Non-pigmented ciliary epithelial cell (primary cell): ENCODE measurements around the gene SCAANT1.

Source experiments
- DNase-seq: peaks from one replicate; pipeline ENCODE4 v3.0.0-alpha.2; 2010; ENCODE audit warnings: low read depth

The SCAANT1 gene

DNA sequence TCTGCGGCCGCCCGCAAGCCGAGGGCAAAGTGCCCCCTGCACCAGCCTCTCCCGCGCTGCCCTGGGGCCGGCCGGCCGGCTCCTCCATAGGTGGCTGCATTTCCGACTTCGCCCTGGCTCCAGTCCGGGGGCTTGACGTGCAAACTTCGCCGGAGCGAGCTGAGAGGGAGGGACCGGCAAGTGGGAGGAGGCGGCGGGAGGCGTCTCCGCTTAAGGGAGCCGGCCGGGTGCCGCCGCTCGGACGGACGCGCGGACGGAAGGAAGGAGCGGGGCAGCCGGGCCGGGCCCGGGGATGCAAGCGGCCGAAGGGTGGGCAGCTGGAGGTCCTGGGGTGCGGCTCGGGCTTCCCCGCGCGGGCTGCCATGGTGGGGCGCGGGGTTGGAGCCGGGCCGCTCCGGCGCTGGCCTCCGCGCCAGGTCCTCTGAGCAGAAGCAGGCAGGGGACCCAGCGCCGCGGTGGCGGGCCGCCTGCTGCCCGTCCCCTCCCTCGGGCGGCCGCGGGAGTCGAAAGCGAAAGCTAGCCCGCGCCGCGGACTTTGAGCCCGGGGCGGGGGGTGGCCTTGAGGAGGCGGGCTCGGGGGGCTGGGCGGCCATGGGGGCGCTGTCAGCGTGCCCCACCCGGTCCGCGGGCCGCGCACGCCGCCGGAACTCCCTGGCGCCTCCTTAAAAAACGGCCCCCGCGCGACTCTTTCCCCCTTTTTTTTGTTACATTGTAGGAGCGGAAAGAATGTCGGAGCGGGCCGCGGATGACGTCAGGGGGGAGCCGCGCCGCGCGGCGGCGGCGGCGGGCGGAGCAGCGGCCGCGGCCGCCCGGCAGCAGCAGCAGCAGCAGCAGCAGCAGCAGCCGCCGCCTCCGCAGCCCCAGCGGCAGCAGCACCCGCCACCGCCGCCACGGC, at the start of gene SCAANT1:
Gene SCAANT1, minus strand, starts transcription at position 511 of the 895 bp plus-strand sequence.
- DNase-seq: peak; percentile 55

DNA sequence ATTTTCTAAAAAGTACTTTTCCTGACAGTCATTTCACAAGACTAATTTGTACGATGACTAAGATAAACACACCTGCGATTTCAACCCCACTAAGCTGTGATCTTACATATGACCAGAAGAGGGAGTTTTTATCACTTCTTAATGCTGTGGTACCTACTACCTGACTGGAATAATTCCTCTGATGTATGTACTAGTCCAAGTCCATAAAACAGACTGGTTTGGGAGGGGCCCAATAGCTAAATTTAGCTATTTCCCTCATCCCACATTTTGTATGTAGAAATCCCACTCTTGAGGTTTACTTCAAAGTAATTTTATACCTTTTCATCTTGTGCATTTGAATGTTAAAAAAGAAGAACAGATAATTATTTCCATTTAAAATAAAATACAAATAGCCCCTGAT, 49.7 kb upstream of the SCAANT1 start:
- no peak for DNase-seq

DNA sequence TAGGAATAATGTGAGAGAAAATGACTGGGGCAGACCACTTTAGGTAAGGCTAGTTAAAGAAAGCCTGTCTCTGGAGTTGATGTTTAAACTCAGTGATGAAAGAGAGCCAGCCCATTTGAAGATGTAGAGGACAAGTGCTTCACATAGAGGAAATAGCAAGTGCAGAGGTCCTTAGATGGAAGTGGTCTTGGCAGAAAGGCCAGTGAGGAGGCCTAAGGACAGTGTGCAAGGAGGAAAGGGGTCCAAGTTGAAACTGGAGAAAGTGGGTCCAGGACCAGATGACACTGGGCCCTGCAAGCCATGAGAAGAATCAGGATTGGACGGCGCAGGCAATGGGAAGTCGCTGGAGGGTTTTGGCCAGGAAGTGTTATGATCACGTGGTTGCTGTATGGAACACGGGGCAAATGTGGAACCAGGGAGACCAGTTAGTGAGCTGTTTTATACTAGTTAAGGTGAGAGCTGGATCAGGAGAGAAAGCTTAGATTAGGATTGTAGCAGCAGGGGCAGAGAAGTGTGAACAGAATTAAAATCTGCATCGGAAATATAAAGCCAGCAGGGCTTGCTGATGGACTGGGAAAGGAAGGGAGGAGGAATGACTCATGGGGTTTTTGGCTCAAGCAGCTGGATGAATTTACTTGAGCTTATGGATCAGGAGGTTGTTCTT, 48.0 kb upstream of the SCAANT1 start:
- no peak for DNase-seq

DNA sequence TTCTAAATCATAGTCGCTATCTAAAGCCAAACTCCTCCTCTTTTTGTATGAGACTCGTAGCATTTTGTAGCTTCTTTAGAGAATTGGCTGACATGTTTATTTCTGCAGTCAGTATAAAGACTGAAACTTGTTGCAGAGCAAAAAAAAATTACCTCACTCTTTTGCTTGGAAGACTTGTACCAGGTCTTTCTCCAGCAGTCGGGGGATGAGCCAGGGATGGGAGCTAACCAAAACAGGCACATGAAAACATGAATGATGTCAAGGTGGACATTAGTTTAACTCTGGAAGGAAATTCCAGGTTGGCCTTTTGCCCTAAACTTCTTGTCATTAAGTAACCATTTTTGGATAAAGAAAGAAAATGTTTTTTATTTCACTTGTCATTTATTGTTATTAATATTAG, 47.0 kb upstream of the SCAANT1 start:
- DNase-seq: no peak

DNA sequence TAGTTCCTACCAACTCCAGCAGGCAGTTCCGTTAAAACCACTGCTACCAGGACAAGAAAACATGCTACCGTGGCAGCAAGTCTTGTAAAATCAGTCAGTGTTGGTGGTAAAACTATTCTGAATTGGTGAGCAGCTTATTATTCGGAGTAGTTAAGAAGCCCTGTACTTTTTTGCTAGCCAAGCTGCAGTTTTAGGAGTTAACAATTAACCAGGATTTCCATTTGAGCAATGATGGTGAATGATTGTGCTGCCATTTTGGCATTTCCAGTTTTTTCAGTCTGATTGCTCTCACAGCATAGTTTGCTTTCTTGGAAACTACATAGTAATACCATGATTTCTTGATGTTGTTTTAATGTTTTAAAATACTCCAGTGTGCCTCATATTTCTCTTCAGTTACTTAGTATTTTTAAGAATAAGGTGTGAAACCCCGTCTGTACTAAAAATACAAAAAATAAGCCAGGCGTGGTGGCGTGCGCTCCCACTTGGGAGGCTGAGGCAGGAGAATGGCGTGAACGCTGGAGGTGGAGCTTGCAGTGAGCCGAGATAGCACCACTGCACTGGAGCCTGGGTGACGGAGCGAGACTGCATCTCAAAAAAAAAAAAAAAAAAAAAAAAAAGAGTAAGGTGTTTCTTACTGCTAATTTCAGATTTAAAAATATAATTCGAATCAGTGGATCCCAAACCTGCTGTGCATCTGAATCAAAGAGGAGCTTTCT, 43.8 kb upstream of the SCAANT1 start:
- no peak for DNase-seq

DNA sequence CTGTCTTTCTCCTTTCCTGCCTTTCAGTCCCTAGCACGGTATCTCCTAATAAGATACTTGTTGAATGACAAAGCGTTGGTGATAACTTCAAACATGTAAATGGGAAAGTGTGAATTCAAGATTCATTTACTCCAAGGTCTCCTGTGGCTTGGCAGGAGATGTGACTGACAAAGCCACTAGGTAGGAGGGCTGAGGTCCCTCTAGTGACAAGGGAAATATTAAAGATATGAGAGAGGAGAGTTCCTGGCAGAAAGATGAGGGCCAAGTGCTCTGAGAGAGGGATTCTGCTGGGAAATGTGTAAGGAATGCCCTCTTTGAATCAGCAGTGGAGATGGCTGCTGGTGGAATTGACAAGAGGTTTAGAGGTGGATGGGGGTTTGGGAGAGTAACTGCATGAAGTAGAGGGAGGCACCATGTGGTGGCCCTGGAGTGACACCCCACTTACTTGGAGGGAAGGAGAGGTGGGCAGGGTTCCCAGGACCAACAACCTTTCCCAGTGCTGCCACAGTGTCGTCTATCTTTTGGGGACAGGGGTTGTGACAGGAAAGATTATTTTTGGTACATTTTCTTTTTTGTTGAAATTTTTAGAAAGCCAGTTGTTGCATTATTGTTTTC, 43.0 kb upstream of the SCAANT1 start:
- DNase-seq: no peak

- DNase-seq: no peak
Observed at GRCh38 chr3:63954182-63954581, 42.0 kb upstream of the SCAANT1 start.

DNA sequence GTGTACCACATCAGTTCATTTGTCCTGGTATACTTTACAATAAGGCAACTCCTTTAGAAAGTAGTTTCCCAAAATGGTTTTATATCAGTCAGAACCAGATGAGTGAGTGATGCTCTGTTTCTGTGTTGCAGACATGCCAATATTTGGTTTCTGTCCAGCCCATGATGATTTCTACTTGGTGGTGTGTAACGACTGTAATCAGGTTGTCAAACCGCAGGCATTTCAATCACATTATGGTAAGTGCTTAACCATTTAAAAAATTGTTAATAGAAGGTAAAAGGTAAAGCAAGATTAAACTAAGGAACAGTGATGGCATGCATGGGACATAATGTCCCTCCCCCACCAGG, 40.0 kb upstream of the SCAANT1 start:
- DNase-seq: no peak

GRCh38 chr3:63951492-63952247, 39.5 kb upstream of the SCAANT1 start:
- DNase-seq: no peak

GRCh38 chr3:63950698-63951097, 38.5 kb upstream of the SCAANT1 start:
- DNase-seq: no peak

GRCh38 chr3:63949005-63949404, 36.8 kb upstream of the SCAANT1 start:
- no peak for DNase-seq

- no peak for DNase-seq
Observed at GRCh38 chr3:63947594-63947993, 35.4 kb upstream of the SCAANT1 start.

- DNase-seq: no peak
Observed at GRCh38 chr3:63946753-63947152, 34.6 kb upstream of the SCAANT1 start.

GRCh38 chr3:63945558-63946096, 33.4 kb upstream of the SCAANT1 start:
- DNase-seq: no peak

DNA sequence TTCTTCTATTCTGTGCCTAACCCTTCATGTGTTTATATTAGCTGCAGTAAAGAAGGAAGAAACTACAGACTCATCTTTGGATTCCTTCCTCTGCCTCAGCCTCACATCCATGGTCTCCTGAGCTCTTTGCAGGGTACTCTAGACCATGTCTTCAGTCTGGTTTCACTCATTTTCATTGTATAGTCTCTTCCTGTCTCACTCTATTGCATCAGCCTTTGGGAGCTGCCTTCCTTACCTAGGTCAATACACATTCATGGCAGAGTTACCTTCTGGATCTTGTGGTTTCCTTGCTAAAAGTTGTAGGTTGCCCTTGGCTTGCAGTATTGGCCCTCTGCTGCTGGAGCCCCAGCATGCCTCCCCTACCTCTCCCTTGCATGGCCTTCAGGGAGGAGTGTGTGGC, 31.5 kb upstream of the SCAANT1 start:
- no peak for DNase-seq

DNA sequence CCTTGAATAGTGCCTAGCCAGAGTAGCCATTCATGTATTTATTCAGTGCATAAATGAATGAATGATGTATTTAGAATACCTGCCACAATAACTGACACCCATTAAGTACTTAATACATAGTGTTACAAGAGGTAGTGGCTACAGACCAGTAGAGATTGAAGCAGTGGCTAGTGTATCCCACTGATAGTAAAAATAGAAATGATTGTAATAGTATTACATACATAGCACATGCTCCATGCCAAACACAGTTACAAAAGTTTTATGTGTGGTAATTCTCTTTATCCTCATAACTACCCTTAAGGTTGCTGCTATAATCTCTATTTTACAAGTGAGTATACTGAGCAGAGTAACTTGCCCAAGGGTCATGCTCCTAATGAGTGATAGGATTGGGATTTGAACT, 30.3 kb upstream of the SCAANT1 start:
- DNase-seq: no peak

- peak; percentile 62 for DNase-seq
Observed at GRCh38 chr3:63940389-63940757, 28.2 kb upstream of the SCAANT1 start.

DNA sequence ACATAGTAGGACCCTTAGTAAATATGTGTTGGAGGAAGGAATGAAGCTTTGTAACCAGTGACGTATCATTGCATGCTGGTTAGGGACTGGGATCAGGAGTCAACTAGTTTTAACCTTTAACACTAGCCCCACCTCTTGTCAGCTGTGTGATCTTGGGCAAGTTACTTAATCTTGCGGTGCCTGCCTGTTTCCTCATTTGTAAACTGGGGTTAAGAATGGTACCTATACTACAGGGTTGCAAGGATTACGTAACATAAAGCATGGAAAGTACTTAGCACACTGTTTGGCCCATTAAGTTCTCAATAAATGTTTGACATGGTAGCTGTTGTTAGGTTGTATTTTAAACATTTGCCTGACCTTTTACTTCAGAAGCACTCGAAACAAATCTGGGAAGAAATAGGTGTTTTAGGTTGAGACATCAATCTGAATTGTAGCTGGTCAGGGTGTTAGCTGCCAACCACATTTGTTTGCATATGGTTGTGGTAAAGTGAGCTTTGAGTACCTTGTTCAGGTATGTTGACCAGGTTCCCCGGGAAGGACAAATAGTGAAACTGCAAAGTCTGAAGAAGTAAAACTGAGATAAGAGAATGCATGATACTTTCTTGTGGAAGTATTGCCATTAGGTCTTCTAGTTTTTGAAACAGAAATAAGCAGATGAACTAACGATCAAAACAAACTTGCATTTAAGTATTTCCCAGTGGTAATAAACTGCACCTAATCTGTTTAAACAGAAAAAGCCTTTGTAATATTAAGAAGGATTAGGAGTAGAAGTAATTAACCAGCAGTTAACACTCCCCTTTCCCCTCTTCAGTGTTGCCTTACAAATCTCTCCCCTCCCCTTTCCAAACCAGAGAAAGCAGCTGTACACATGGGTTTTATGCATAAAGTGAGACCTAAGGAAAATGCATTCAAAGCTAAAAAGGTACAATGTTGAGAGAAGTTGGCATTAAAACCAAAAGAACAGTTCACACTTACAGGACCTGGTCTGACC, 25.8 kb upstream of the SCAANT1 start:
- no peak for DNase-seq

GRCh38 chr3:63936925-63937324, 24.7 kb upstream of the SCAANT1 start:
- DNase-seq: no peak
